B cell (primary cell): Measurements from ENCODE around the gene SEPTIN3. TPM values are rescaled to one million over a fixed set of nuclear protein-coding genes. Genes with fewer than 3 reads are reported as not detected.

Experiments
- ATAC-seq: fragments of 200-7000 bp; cut with Tn5 transposase; one replicate; pipeline ENCODE4 v1.10.0; 2021; ENCODE audit warnings: low read depth, mild to moderate bottlenecking, moderate number of reproducible peaks, moderate library complexity
- CTCF ChIA-PET: fragments of 350-600 bp; sonication (Branson Sonifier 250); formaldehyde crosslinking; loops from one replicate; lab custom pipeline; 2021; ENCODE audit warnings: antibody characterized with exemption, inconsistent platforms; lab: Charles Lee
- POLR2A ChIA-PET: fragments of 350-600 bp; sonication (Branson Sonifier 250); formaldehyde crosslinking; loops from one replicate; lab custom pipeline; 2021; ENCODE audit warnings: antibody characterized with exemption; lab: Charles Lee
- DNase-seq: peaks from one replicate; pipeline ENCODE4 v3.0.0; 2013
- H2AFZ ChIP-seq: 2 replicates; pipeline ENCODE4 v1.6.1; 2012; ENCODE audit warnings: mild to moderate bottlenecking, low read depth, low read length; ENCODE audit not compliant: insufficient read depth, poor library complexity, severe bottlenecking
- H3K27ac ChIP-seq, 2 donors: 1 replicate in 1 of 2; 2 replicates in 1 of 2; pipeline ENCODE4 v1.5.1; 2012 to 2013; ENCODE audit warnings: low read length in 2 of 2, mild to moderate bottlenecking in 2 of 2, moderate library complexity in 1 of 2
- H3K27me3 ChIP-seq, 4 experiments: fragments of 200-600 bp in 1 of 4; sonication (generic) in 1 of 4; replicated peaks in 1 of 4; 1 replicate in 2 of 4; 2 replicates in 2 of 4; pipeline versions ENCODE4 v1.6.1 to v1.7.0; 2013 to 2016; ENCODE audit warnings: low read length in 3 of 4, mild to moderate bottlenecking in 2 of 4, mixed read lengths in 1 of 4, moderate library complexity in 1 of 4; ENCODE audit not compliant: insufficient read depth in 4 of 4, control insufficient read depth in 3 of 4; ENCODE audit errors: control extremely low read depth in 1 of 4
- H3K36me3 ChIP-seq, 2 experiments: replicated peaks in 1 of 2; 1 replicate in 1 of 2; 2 replicates in 1 of 2; pipeline versions ENCODE4 v1.6.1 to v1.7.1; 2013; ENCODE audit warnings: low read length in 1 of 2; ENCODE audit not compliant: insufficient read depth in 2 of 2, control insufficient read depth in 1 of 2; ENCODE audit errors: control extremely low read depth in 1 of 2, extremely low read depth in 1 of 2
- H3K4me1 ChIP-seq, 2 donors: fragments of 200-600 bp in 1 of 2; sonication (generic) in 1 of 2; 1 replicate in 1 of 2; 2 replicates in 1 of 2; pipeline versions ENCODE4 v1.5.1 to v1.6.1; 2013 to 2017; ENCODE audit warnings: low read length in 2 of 2; ENCODE audit not compliant: control insufficient read depth in 2 of 2, insufficient read depth in 2 of 2
- H3K4me2 ChIP-seq: replicated peaks from 2 replicates; pipeline ENCODE3; 2012; ENCODE audit warnings: mild to moderate bottlenecking, low read depth, low read length; ENCODE audit not compliant: poor library complexity, severe bottlenecking
- H3K4me3 ChIP-seq, 5 experiments: fragments of 200-600 bp in 1 of 5; sonication (generic) in 1 of 5; 1 replicate in 3 of 5; 2 replicates in 2 of 5; pipeline versions ENCODE4 v1.5.1 to v1.7.0; 2011 to 2016; ENCODE audit warnings: low read length in 4 of 5, mild to moderate bottlenecking in 4 of 5, low read depth in 2 of 5, control low read depth in 1 of 5, moderate library complexity in 1 of 5; ENCODE audit not compliant: insufficient read depth in 1 of 5; ENCODE audit errors: control extremely low read depth in 1 of 5, extremely low read depth in 1 of 5
- H3K79me2 ChIP-seq: fragments of 200-600 bp; sonication (generic); one replicate; pipeline ENCODE4 v1.6.0; 2016; ENCODE audit warnings: low read length; ENCODE audit not compliant: control insufficient read depth, insufficient read depth
- H3K9ac ChIP-seq: fragments of 200-600 bp; sonication (generic); 2 replicates; pipeline ENCODE4 v1.6.1; 2017; ENCODE audit warnings: mild to moderate bottlenecking, low read length, moderate library complexity
- H3K9me3 ChIP-seq, 3 donors: one replicate each; pipeline versions ENCODE4 v1.6.1 to v1.7.1; 2013; ENCODE audit warnings: low read length in 2 of 3; ENCODE audit not compliant: control insufficient read depth in 2 of 3, insufficient read depth in 1 of 3; ENCODE audit errors: control extremely low read depth in 1 of 3
- H4K20me1 ChIP-seq: 2 replicates; pipeline ENCODE4 v1.6.0; 2012; ENCODE audit warnings: mild to moderate bottlenecking, low read length; ENCODE audit not compliant: insufficient read depth, control insufficient read depth, poor library complexity, severe bottlenecking
- H3K27ac Mint-ChIP-seq: one replicate; pipeline ENCODE4 v1.8.0; 2021; ENCODE audit warnings: mixed read lengths
- H3K27me3 Mint-ChIP-seq: one replicate; pipeline ENCODE4 v1.8.0; 2021; ENCODE audit warnings: mixed read lengths
- H3K4me1 Mint-ChIP-seq: one replicate; pipeline ENCODE4 v1.8.0; 2021; ENCODE audit warnings: mixed read lengths
- H3K4me3 Mint-ChIP-seq: one replicate; pipeline ENCODE4 v1.8.0; 2021; ENCODE audit warnings: mixed read lengths
- H3K9me3 Mint-ChIP-seq: one replicate; pipeline ENCODE4 v1.8.0; 2022; ENCODE audit warnings: mixed read lengths; ENCODE audit not compliant: insufficient read depth
- CTCF ChIP-seq: fragments of 200-600 bp; IDR thresholded peaks from one replicate; pipeline ENCODE4 v1.8.0; 2022; ENCODE audit warnings: antibody characterized with exemption, mild to moderate bottlenecking
- EZH2 ChIP-seq: IDR thresholded peaks from 2 replicates; pipeline ENCODE4 v1.6.1; 2012; ENCODE audit warnings: borderline replicate concordance, low read depth, mild to moderate bottlenecking, moderate library complexity, low read length; ENCODE audit not compliant: insufficient read depth, poor library complexity, severe bottlenecking
- WGBS: methylation state at CpG from one replicate; pipeline ENCODE4 v1.1.5; 2013; ENCODE audit warnings: missing lambda C conversion rate; ENCODE audit not compliant: insufficient coverage; 5-methylcytosine and 5-hydroxymethylcytosine counted together
- intact Hi-C: fragments of 100-400 bp; cut with micrococcal nuclease; formaldehyde crosslinking; loops from one replicate; pipeline ENCODE4 v1.10.0; 2022
- polyA plus RNA-seq: library from polyadenylated mRNA; depleted of rRNA; stranded (reverse); fragments of >200 nt; gene quantifications from 2 replicates; pipeline ENCODE4 v1.2.3, GENCODE V29; 2012
- total RNA-seq, 2 donors: library from RNA; stranded (reverse); fragments of 120-200 nt in 1 of 2; gene quantifications; 1 replicate in 1 of 2; 2 replicates in 1 of 2; pipeline versions ENCODE4 v1.2.3 to v1.2.4, GENCODE V29; 2013 to 2022

The SEPTIN3 gene
- total and polyA plus RNA-seq, 2 donors (not counting 1 experiment from before 2014, with no cell fraction given) = 0.06 to 0.39 TPM

DNA sequence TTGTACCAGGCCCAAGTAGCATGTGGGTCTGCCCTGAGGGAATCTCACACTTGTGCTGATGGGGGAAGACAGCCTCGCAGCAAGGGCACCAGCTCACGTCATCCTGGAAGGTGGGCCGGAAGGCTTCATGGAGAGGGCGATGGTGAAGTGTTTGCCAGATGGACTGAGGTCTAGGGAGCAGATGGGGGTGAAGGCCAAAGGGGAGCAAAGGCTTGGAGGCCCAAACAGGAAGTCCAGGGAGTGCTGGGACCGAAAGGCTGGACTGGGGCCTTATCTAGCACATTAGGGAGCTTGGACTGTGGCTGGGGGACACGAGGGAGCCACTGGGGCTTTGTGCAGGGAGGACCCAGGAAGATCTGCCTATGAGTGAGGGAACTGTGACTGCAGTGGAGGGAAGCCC lies 41.4 kb upstream of the SEPTIN3 start:
- intact Hi-C loops = no loop called here
- CTCF ChIA-PET = interaction anchor here (1.4 to 17.9 kb wide), 2 partner anchors 10 to 231 kb away, joined by 4 to 499 read pairs; no protein-coding TSS in a partner anchor
- Histone ChIP-seq H3K4me3 (no peak overlapping the region), H3K4me2 (peak overlapping the region; percentile 93), H3K9me3 (peaks cover 0 to 4% (median 0%) of the 10 kb centered on the region in 3 donors), H2AFZ (no peak overlapping the region), H3K27ac (peak overlapping the region; percentile 94 to 95), H4K20me1 (peaks cover 23% of the 10 kb centered on the region), H3K36me3 (peaks cover 0 to 27% of the 10 kb centered on the region in 2 experiments), H3K9ac (peak overlapping the region; percentile 28), H3K79me2 (peaks cover 51% of the 10 kb centered on the region), H3K27me3 (no peaks in the 10 kb centered on the region), H3K4me1 (peaks cover 72 to 88% of the 10 kb centered on the region in 2 donors)
- H3K4me1 Mint-ChIP-seq = peaks cover 64% of the 10 kb centered on the region
- POLR2A ChIA-PET = interaction anchor here (1.4 to 16.8 kb wide), 4 partner anchors 5 to 66 kb away, joined by 5 to 960 read pairs (median 496); partner anchors contain the start of genes SHISA8 and TNFRSF13C
- no peak for ATAC-seq
- peak overlapping the region; percentile 83 for H3K4me3 Mint-ChIP-seq
- no peaks in the 10 kb centered on the region for H3K9me3 Mint-ChIP-seq
- peak; percentile 44 for DNase-seq
- peak overlapping the region; percentile 98 for H3K27ac Mint-ChIP-seq
- no peaks in the 10 kb centered on the region for H3K27me3 Mint-ChIP-seq
- TF ChIP-seq EZH2 (no peak), CTCF (no peak)
- WGBS = 80% methylated on average over 6 of the region's 6 CpGs
